PC-9 (cell line): ENCODE results near the gene MUS81.

ENCODE experiments used
- EZH2 ChIP-seq: fragments of 200-600 bp; sonication (generic); IDR thresholded peaks from 2 replicates; pipeline ENCODE4 v1.8.0; 2017; ENCODE audit warnings: antibody characterized with exemption, low read depth
- TF ChIP-seq, protein P1 (sequence below): fragments of 200-600 bp; sonication (generic); conservative IDR thresholded peaks from 2 replicates; pipeline ENCODE4 v1.6.1; 2017; ENCODE audit warnings: mixed run types, antibody characterized with exemption, mild to moderate bottlenecking, moderate library complexity

DNA sequence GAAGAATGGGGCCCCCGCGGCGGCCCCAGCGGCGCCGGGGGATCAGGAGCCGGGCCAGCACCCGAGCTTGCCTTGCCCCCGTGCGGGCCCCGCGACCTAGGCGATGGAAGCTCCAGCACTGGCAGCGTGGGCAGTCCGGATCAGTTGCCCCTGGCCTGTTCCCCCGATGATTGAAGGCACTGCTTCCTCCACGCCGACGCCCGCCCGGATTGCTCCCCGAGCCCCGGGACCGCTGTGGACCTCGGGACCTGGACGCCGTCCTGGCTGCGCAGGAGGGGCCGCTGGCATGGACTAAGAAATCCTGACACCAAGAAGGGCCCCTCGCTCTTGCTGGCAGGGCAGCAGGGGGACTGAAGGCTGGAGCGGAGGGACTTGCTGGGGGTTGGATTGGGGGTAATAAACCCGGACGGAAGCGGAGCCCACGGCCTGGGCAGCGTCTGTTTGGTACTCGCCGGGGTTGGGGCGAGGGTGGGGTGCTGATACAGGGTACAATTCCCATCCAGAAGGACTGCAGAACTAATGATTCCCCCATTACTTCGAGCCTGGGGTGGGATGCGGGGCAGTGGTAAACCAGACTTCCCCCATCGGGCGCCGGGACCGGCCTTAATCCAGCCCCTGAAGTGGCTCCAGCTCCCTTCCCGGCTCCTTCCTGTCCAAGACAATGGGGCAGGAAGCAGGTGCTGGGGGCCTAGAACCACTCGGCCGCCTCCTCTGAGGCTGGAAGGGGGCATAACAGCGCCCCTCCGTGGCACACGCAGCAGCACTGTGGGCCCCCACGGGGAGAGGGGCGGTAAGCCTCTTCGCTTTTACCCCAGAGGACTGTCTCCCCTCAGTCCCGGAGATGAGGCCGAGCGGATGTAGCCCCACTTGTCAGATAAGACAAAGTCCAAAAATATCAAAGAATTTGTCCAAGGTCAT lies 31.2 kb downstream of the MUS81 start:
- TF ChIP-seq, protein P1, sequence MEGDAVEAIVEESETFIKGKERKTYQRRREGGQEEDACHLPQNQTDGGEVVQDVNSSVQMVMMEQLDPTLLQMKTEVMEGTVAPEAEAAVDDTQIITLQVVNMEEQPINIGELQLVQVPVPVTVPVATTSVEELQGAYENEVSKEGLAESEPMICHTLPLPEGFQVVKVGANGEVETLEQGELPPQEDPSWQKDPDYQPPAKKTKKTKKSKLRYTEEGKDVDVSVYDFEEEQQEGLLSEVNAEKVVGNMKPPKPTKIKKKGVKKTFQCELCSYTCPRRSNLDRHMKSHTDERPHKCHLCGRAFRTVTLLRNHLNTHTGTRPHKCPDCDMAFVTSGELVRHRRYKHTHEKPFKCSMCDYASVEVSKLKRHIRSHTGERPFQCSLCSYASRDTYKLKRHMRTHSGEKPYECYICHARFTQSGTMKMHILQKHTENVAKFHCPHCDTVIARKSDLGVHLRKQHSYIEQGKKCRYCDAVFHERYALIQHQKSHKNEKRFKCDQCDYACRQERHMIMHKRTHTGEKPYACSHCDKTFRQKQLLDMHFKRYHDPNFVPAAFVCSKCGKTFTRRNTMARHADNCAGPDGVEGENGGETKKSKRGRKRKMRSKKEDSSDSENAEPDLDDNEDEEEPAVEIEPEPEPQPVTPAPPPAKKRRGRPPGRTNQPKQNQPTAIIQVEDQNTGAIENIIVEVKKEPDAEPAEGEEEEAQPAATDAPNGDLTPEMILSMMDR: peak; percentile 27; the same call in 1 of the 2 replicates
- TF ChIP-seq EZH2: no peak
